Measurements from ENCODE around the gene EXOC6B.

The EXOC6B gene

GRCh38 chr2:72176281-72176680, 649.6 kb downstream of the EXOC6B start:
- peaks cover 8% of the 10 kb centered on the region for H3K36me3 ChIP-seq (ENCODE audit: control insufficient read depth, insufficient read depth, low read length)

GRCh38 chr2:72175636-72176035, 650.2 kb downstream of the EXOC6B start:
- no peak overlapping the region for H3K9ac ChIP-seq (ENCODE audit: low read length)
- peaks cover 8% of the 10 kb centered on the region for H3K36me3 ChIP-seq (ENCODE audit: control insufficient read depth, insufficient read depth, low read length)
- no peak overlapping the region for H3K27ac ChIP-seq (ENCODE audit: low read depth, low read length)

More at GRCh38 chr2:72176281-72176680, 649.6 kb downstream of the EXOC6B start:
- Histone ChIP-seq H3K4me1 (ENCODE audit: control insufficient read depth, insufficient read depth, low read length) (no peaks in the 10 kb centered on the region), H3K27ac (ENCODE audit: low read depth, low read length) (no peak overlapping the region), H3K27me3 (ENCODE audit: control insufficient read depth, insufficient read depth, low read length) (no peaks in the 10 kb centered on the region), H3K9ac (ENCODE audit: low read length) (no peak overlapping the region), H3K4me3 (ENCODE audit: low read length) (no peak overlapping the region)

GRCh38 chr2:72173640-72174321, 652.1 kb downstream of the EXOC6B start:
- Histone ChIP-seq H3K4me1 (ENCODE audit: control insufficient read depth, insufficient read depth, low read length) (no peaks in the 10 kb centered on the region), H3K27me3 (ENCODE audit: control insufficient read depth, insufficient read depth, low read length) (no peaks in the 10 kb centered on the region), H3K4me3 (ENCODE audit: low read length) (no peak overlapping the region), H3K36me3 (ENCODE audit: control insufficient read depth, insufficient read depth, low read length) (peaks cover 8% of the 10 kb centered on the region), H3K27ac (ENCODE audit: low read depth, low read length) (no peak overlapping the region), H3K9ac (ENCODE audit: low read length) (no peak overlapping the region)

More at GRCh38 chr2:72175636-72176035, 650.2 kb downstream of the EXOC6B start:
- Histone ChIP-seq H3K27me3 (ENCODE audit: control insufficient read depth, insufficient read depth, low read length) (no peaks in the 10 kb centered on the region), H3K4me3 (ENCODE audit: low read length) (no peak overlapping the region), H3K4me1 (ENCODE audit: control insufficient read depth, insufficient read depth, low read length) (no peaks in the 10 kb centered on the region)

GRCh38 chr2:72172478-72172877, 653.4 kb downstream of the EXOC6B start:
- no peak overlapping the region for H3K4me3 ChIP-seq (ENCODE audit: low read length)
- H3K9ac ChIP-seq (ENCODE audit: low read length) = no peak overlapping the region
- H3K36me3 ChIP-seq (ENCODE audit: control insufficient read depth, insufficient read depth, low read length) = peaks cover 2% of the 10 kb centered on the region
- no peaks in the 10 kb centered on the region for H3K27me3 ChIP-seq (ENCODE audit: control insufficient read depth, insufficient read depth, low read length)
- H3K27ac ChIP-seq (ENCODE audit: low read depth, low read length) = no peak overlapping the region
- no peaks in the 10 kb centered on the region for H3K4me1 ChIP-seq (ENCODE audit: control insufficient read depth, insufficient read depth, low read length)

- Histone ChIP-seq H3K27me3 (ENCODE audit: control insufficient read depth, insufficient read depth, low read length) (no peaks in the 10 kb centered on the region), H3K36me3 (ENCODE audit: control insufficient read depth, insufficient read depth, low read length) (no peaks in the 10 kb centered on the region), H3K9ac (ENCODE audit: low read length) (no peak overlapping the region), H3K4me1 (ENCODE audit: control insufficient read depth, insufficient read depth, low read length) (no peaks in the 10 kb centered on the region), H3K27ac (ENCODE audit: low read depth, low read length) (no peak overlapping the region), H3K4me3 (ENCODE audit: low read length) (no peak overlapping the region)
Measured at GRCh38 chr2:72166279-72166678, 659.6 kb downstream of the EXOC6B start.

GRCh38 chr2:72165792-72166191, 660.0 kb downstream of the EXOC6B start:
- Histone ChIP-seq H3K4me1 (ENCODE audit: control insufficient read depth, insufficient read depth, low read length) (no peaks in the 10 kb centered on the region), H3K27me3 (ENCODE audit: control insufficient read depth, insufficient read depth, low read length) (no peaks in the 10 kb centered on the region), H3K27ac (ENCODE audit: low read depth, low read length) (no peak overlapping the region), H3K4me3 (ENCODE audit: low read length) (no peak overlapping the region), H3K36me3 (ENCODE audit: control insufficient read depth, insufficient read depth, low read length) (no peaks in the 10 kb centered on the region), H3K9ac (ENCODE audit: low read length) (no peak overlapping the region)

GRCh38 chr2:72162574-72162973, 663.3 kb downstream of the EXOC6B start:
- Histone ChIP-seq H3K4me1 (ENCODE audit: control insufficient read depth, insufficient read depth, low read length) (no peaks in the 10 kb centered on the region), H3K27ac (ENCODE audit: low read depth, low read length) (no peak overlapping the region), H3K36me3 (ENCODE audit: control insufficient read depth, insufficient read depth, low read length) (no peaks in the 10 kb centered on the region), H3K9ac (ENCODE audit: low read length) (no peak overlapping the region), H3K4me3 (ENCODE audit: low read length) (no peak overlapping the region), H3K27me3 (ENCODE audit: control insufficient read depth, insufficient read depth, low read length) (peaks cover 3% of the 10 kb centered on the region)

GRCh38 chr2:72159211-72159993, 666.4 kb downstream of the EXOC6B start:
- no peak overlapping the region for H3K27ac ChIP-seq (ENCODE audit: low read depth, low read length)
- peaks cover 3% of the 10 kb centered on the region for H3K27me3 ChIP-seq (ENCODE audit: control insufficient read depth, insufficient read depth, low read length)
- no peak overlapping the region for H3K9ac ChIP-seq (ENCODE audit: low read length)
- no peaks in the 10 kb centered on the region for H3K4me1 ChIP-seq (ENCODE audit: control insufficient read depth, insufficient read depth, low read length)
- H3K36me3 ChIP-seq (ENCODE audit: control insufficient read depth, insufficient read depth, low read length) = no peaks in the 10 kb centered on the region
- no peak overlapping the region for H3K4me3 ChIP-seq (ENCODE audit: low read length)

- Histone ChIP-seq H3K27me3 (ENCODE audit: control insufficient read depth, insufficient read depth, low read length) (peaks cover 3% of the 10 kb centered on the region), H3K4me3 (ENCODE audit: low read length) (no peak overlapping the region), H3K27ac (ENCODE audit: low read depth, low read length) (no peak overlapping the region), H3K36me3 (ENCODE audit: control insufficient read depth, insufficient read depth, low read length) (no peaks in the 10 kb centered on the region), H3K4me1 (ENCODE audit: control insufficient read depth, insufficient read depth, low read length) (no peaks in the 10 kb centered on the region), H3K9ac (ENCODE audit: low read length) (no peak overlapping the region)
Measured at GRCh38 chr2:72157871-72158771, 667.7 kb downstream of the EXOC6B start.

- Histone ChIP-seq H3K9ac (ENCODE audit: low read length) (no peak overlapping the region), H3K4me3 (ENCODE audit: low read length) (no peak overlapping the region), H3K27ac (ENCODE audit: low read depth, low read length) (no peak overlapping the region), H3K27me3 (ENCODE audit: control insufficient read depth, insufficient read depth, low read length) (peaks cover 3% of the 10 kb centered on the region), H3K4me1 (ENCODE audit: control insufficient read depth, insufficient read depth, low read length) (no peaks in the 10 kb centered on the region), H3K36me3 (ENCODE audit: control insufficient read depth, insufficient read depth, low read length) (no peaks in the 10 kb centered on the region)
Measured at GRCh38 chr2:72156872-72157271, 669.0 kb downstream of the EXOC6B start.

- Histone ChIP-seq H3K4me3 (ENCODE audit: low read length) (no peak overlapping the region), H3K9ac (ENCODE audit: low read length) (no peak overlapping the region), H3K36me3 (ENCODE audit: control insufficient read depth, insufficient read depth, low read length) (no peaks in the 10 kb centered on the region), H3K4me1 (ENCODE audit: control insufficient read depth, insufficient read depth, low read length) (no peaks in the 10 kb centered on the region), H3K27ac (ENCODE audit: low read depth, low read length) (no peak overlapping the region), H3K27me3 (ENCODE audit: control insufficient read depth, insufficient read depth, low read length) (peaks cover 3% of the 10 kb centered on the region)
Measured at GRCh38 chr2:72155737-72156136, 670.1 kb downstream of the EXOC6B start.

- Histone ChIP-seq H3K9ac (ENCODE audit: low read length) (no peak overlapping the region), H3K27ac (ENCODE audit: low read depth, low read length) (no peak overlapping the region), H3K36me3 (ENCODE audit: control insufficient read depth, insufficient read depth, low read length) (no peaks in the 10 kb centered on the region), H3K27me3 (ENCODE audit: control insufficient read depth, insufficient read depth, low read length) (peaks cover 3% of the 10 kb centered on the region), H3K4me3 (ENCODE audit: low read length) (no peak overlapping the region), H3K4me1 (ENCODE audit: control insufficient read depth, insufficient read depth, low read length) (peaks cover 1% of the 10 kb centered on the region)
Measured at GRCh38 chr2:72155151-72155550, 670.7 kb downstream of the EXOC6B start.

Data from rectal smooth muscle tissue (tissue), 1 donor.